Measurements from ENCODE around the gene DUSP28.

DNA sequence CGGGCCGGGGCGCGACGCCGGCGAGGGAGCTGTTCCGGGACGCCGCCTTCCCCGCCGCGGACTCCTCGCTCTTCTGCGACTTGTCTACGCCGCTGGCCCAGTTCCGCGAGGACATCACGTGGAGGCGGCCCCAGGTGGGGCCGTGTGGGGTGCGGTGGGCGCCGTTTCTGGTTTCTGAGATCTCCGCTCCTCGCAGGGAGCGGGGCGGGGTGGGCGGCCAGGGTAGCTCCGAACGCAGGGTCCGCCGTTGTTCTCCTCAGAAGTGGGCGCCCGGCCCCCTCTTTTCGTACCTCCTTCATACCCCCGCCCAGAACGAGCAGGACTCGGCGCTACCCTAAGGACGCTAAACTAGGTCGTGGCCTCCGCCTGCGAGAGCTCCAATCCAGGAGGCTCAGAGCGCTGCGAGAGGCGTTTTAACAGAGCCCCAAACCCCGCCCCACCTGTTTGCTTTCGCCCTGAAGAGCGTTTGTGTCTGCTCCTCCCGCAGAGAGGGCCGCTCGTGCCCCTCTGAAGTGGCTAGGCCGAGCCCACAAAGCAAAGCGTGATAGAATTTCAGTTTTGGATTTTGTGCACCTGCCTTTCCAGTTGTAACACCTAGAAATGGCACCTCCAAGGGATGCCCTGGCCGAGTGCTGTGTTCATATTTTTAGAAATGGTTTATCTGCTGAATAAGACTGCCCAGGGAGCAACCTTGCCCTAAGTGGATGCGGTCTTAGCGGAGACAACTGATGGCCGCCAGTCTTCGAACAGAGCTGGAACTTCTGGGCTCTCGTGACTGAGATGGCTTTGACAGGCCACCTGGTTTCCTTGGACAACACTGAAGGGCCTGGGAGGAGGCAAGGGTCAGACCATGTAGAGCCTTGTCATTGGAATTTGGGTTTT is 27.0 kb downstream of the DUSP28 start:
- TF ChIP-seq CTCF (IDR thresholded peaks at IDR 0.05) (no peak), EZH2 (IDR thresholded peaks at IDR 0.05) (no peak)
